ENCODE results near the gene SCO2. TPM values are rescaled to one million over a fixed set of nuclear protein-coding genes. Genes with fewer than 3 reads are reported as not detected.
A peak's percentile ranks its signal among the peaks of the same experiment; 100 is the strongest.

Gene SCO2
- total RNA-seq, 4 donors from 2014 or later = 5.1 to 14.9 (median 6.7) TPM

GRCh38 chr22:50531962-50532674 is 6.7 kb upstream of the SCO2 start:
- Histone ChIP-seq H3K4me3 (peak overlapping the region; percentile 54 to 87 (median 64)), H3K4me1 (peaks cover 25 to 88% (median 31%) of the 10 kb centered on the region in 3 donors), H3K27me3 (peaks cover 0 to 43% (median 0%) of the 10 kb centered on the region in 4 donors), H3K36me3 (no peaks in the 10 kb centered on the region), H3K9me3 (no peaks in the 10 kb centered on the region), H3K27ac (peak overlapping the region; percentile 96 to 100 (median 98))
- DNase-seq = no peak
- intact Hi-C loops (cut with DNase I) = no loop called here
- TF ChIP-seq, protein P1, sequence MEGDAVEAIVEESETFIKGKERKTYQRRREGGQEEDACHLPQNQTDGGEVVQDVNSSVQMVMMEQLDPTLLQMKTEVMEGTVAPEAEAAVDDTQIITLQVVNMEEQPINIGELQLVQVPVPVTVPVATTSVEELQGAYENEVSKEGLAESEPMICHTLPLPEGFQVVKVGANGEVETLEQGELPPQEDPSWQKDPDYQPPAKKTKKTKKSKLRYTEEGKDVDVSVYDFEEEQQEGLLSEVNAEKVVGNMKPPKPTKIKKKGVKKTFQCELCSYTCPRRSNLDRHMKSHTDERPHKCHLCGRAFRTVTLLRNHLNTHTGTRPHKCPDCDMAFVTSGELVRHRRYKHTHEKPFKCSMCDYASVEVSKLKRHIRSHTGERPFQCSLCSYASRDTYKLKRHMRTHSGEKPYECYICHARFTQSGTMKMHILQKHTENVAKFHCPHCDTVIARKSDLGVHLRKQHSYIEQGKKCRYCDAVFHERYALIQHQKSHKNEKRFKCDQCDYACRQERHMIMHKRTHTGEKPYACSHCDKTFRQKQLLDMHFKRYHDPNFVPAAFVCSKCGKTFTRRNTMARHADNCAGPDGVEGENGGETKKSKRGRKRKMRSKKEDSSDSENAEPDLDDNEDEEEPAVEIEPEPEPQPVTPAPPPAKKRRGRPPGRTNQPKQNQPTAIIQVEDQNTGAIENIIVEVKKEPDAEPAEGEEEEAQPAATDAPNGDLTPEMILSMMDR (IDR thresholded peaks at IDR 0.05) = no peak
- TF ChIP-seq POLR2A (IDR thresholded peaks at IDR 0.05) = peak in 2 of 4 donors; percentile 36 to 44
- WGBS, 2 donors = 0 to 6% methylated on average over 6 to 8 of the region's 56 CpGs

DNA sequence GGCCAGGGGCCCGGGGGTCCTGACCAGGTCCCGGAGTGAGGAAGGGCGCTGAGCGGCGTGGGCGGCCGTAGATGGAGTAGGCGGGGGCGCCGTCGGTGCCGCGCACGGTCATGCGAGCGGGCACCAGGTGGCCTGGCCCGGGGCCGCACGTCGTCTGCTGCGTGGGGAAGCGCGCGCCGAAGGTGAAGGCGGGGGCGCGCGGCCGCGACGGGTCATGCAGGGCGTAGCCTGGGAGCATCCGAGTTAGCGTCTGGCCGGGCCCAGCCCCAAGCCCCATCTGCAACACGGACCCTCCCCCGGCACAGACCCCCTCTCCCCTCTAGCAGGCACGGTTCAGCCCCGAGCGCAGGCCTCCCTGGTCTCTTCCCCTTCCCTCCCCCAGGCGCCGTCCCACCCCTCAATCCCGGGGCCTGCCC is 6.2 kb upstream of the SCO2 start:
- peaks cover 31 to 92% (median 37%) of the 10 kb centered on the region in 3 donors for H3K4me1 ChIP-seq
- DNase-seq = no peak
- intact Hi-C loops (cut with DNase I) = no loop called here
- H3K4me3 ChIP-seq = peak overlapping the region; percentile 54 to 87 (median 64)
- no peaks in the 10 kb centered on the region for H3K36me3 ChIP-seq
- 0% methylated on average over 1 to 10 of the region's 44 CpGs for WGBS, 2 donors
- H3K27me3 ChIP-seq = peaks cover 0 to 43% (median 0%) of the 10 kb centered on the region in 4 donors
- TF ChIP-seq POLR2A (IDR thresholded peaks at IDR 0.05) = peak in 2 of 4 donors; percentile 29 to 57
- TF ChIP-seq, protein P1 (IDR thresholded peaks at IDR 0.05) = no peak
- H3K9me3 ChIP-seq = no peaks in the 10 kb centered on the region
- H3K27ac ChIP-seq = peak overlapping the region; percentile 96 to 100 (median 98)

DNA sequence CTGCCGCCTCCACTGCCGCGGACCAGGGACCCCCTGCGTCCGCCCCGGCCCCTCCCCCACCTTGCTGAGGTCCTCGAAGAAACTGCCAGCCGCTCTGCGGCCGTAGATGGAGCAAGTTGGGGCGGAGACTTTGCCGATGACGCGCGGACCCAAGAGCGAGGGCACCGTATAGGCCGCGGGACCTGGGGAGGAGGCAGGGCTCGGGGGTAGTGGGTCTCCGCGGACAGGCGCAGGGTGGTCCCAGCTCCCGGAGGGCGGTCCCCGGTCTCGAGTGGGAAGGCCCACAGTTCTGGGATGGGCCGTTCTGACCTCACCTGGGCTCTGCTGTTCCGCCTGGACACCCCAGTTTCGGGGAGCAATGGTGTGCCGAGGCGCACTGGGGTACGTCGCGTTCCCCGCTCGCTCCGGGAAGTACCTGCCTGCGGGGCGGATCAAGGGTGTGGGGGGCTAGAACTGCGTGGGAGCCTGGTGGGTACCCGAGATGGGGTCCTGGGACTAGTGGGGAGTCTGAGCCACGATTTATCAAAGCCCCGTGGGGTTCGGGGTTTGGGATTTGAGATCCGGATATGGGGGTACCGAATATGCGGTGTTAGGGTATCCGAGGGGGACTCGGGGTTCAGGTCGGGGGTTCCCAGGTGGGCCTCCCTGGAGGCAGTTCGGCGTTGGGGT is 5.6 kb upstream of the SCO2 start:
- Histone ChIP-seq H3K27ac (peak overlapping the region; percentile 96 to 100 (median 98)), H3K4me1 (peaks cover 31 to 92% (median 42%) of the 10 kb centered on the region in 3 donors), H3K36me3 (no peaks in the 10 kb centered on the region), H3K4me3 (peak overlapping the region; percentile 54 to 87 (median 64)), H3K27me3 (peaks cover 0 to 43% (median 0%) of the 10 kb centered on the region in 4 donors), H3K9me3 (no peaks in the 10 kb centered on the region)
- 0% methylated on average over 3 of the region's 53 CpGs; no CpG with 5 or more reads in 1 of the 2 donors for WGBS, 2 donors
- intact Hi-C loops (cut with DNase I) = no loop called here
- TF ChIP-seq, protein P1 (IDR thresholded peaks at IDR 0.05) = no peak
- TF ChIP-seq POLR2A (IDR thresholded peaks at IDR 0.05) = peak in 3 of 4 donors; percentile 51 to 94 (median 69)
- DNase-seq = peak; percentile 64

DNA sequence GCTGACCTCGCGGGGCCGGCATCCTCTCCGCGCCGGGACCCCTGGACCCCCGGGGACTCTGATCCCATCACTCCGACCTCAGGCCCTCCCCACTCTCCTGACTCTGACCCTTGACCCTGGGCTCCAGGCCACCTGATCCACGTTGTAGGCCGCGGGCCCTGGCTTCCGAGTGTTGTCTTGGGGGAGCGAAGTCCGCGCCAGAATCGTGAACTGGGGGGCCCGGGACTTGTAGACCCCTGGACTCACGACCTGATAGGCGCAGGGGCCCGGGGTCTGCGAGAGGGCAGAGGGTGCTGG is 5.1 kb upstream of the SCO2 start:
- peak overlapping the region; percentile 54 to 87 (median 64) for H3K4me3 ChIP-seq
- intact Hi-C loops (cut with DNase I) = no loop called here
- DNase-seq = no peak
- peaks cover 0 to 43% (median 0%) of the 10 kb centered on the region in 4 donors for H3K27me3 ChIP-seq
- TF ChIP-seq, protein P1 (IDR thresholded peaks at IDR 0.05) = no peak
- TF ChIP-seq POLR2A (IDR thresholded peaks at IDR 0.05) = no peak
- no peaks in the 10 kb centered on the region for H3K9me3 ChIP-seq
- H3K4me1 ChIP-seq = peaks cover 31 to 91% (median 42%) of the 10 kb centered on the region in 3 donors
- H3K27ac ChIP-seq = peak overlapping the region; percentile 96 to 100 (median 98)
- no CpG with 5 or more reads among the region's 21 CpGs for WGBS, 2 donors
- H3K36me3 ChIP-seq = no peaks in the 10 kb centered on the region
